Measurements from ENCODE around the gene PRR7.

DNA sequence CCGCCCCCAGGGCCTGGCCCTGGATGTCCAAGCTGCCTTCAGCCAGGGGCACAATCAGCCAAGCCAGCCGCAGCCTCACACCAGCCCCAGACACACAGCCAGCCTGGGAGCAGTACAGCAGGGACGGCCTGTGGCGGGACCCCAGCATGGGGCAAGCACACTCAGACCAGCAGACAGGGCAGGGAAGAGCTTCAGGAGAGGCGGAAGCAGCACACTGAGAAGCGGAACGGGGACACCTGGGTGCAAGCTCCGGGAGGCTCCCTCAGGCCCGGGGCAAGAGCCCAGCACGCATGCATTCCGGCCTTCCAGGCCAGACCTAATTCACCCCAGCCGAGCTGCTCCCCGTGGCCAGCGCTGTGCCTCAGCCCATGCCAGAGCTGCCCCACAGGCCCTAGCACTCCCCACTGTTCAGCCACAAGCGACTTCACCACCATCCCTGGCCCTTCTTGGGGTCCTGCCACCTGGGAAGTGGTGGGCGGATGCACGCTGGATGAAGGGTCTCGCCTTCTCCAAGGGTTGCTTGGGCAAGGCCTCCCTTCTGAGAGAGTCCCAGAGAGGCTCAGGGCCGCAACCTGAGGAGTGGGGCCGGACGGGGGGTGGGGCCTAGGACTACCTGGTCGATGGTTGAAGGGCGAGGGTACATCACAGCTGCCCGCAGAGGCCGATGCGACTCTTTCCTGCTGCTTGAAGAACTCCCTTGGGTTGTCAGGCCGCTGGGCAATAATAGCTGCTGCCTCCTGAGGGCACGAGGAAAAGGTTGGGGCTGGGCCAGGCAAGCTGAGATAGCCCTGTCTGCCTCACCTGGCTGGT, 13.4 kb downstream of the PRR7 start:
- TF ChIP-seq, protein P1, sequence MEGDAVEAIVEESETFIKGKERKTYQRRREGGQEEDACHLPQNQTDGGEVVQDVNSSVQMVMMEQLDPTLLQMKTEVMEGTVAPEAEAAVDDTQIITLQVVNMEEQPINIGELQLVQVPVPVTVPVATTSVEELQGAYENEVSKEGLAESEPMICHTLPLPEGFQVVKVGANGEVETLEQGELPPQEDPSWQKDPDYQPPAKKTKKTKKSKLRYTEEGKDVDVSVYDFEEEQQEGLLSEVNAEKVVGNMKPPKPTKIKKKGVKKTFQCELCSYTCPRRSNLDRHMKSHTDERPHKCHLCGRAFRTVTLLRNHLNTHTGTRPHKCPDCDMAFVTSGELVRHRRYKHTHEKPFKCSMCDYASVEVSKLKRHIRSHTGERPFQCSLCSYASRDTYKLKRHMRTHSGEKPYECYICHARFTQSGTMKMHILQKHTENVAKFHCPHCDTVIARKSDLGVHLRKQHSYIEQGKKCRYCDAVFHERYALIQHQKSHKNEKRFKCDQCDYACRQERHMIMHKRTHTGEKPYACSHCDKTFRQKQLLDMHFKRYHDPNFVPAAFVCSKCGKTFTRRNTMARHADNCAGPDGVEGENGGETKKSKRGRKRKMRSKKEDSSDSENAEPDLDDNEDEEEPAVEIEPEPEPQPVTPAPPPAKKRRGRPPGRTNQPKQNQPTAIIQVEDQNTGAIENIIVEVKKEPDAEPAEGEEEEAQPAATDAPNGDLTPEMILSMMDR (IDR thresholded peaks at IDR 0.05) = no peak
- no peak for TF ChIP-seq POLR2AphosphoS5 (IDR thresholded peaks at IDR 0.05; ENCODE audit: low read depth, low read length)

Data from Panc1 (cell line).